ENCODE results near the gene NTN1. TPM values are rescaled to one million over a fixed set of nuclear protein-coding genes. Genes with fewer than 3 reads are reported as not detected.

Gene NTN1
- total RNA-seq, 2 donors from 2014 or later = 99.9 to 167 TPM

- DNase-seq = no peak
- intact Hi-C loops (cut with DNase I) = no loop called here
- no peak for ATAC-seq
Observed at GRCh38 chr17:9212376-9213302, 191.3 kb downstream of the NTN1 start.

GRCh38 chr17:9213303-9213640 is 192.0 kb downstream of the NTN1 start:
- DNase-seq (no peak), ATAC-seq (no peak)
- intact Hi-C loops (cut with DNase I) = no loop called here

GRCh38 chr17:9215465-9215864 is 194.2 kb downstream of the NTN1 start:
- DNase-seq (no peak), ATAC-seq (no peak)
- intact Hi-C loops (cut with DNase I) = no loop called here

GRCh38 chr17:9217151-9218056 is 196.1 kb downstream of the NTN1 start:
- intact Hi-C loops (cut with DNase I) = no loop called here
- peak; percentile 39 to 84 for ATAC-seq
- no peak for DNase-seq

- intact Hi-C loops (cut with DNase I) = no loop called here
- DNase-seq (no peak), ATAC-seq (peak in 1 of 2 donors; percentile 25)
Observed at GRCh38 chr17:9218064-9218635, 196.8 kb downstream of the NTN1 start.

- DNase-seq (peak; percentile 56), ATAC-seq (peak; percentile 4 to 29)
- intact Hi-C loops (cut with DNase I) = no loop called here
Observed at GRCh38 chr17:9218911-9219310, 197.6 kb downstream of the NTN1 start.

- intact Hi-C loops (cut with DNase I) = loop anchor here in 1 of 2 donors (10.0 kb wide), 1 partner anchor 55 kb away; no protein-coding TSS in a partner anchor
- no peak for ATAC-seq
- DNase-seq = no peak
Observed at GRCh38 chr17:9219631-9220397, 198.5 kb downstream of the NTN1 start.

GRCh38 chr17:9220398-9221146 is 199.3 kb downstream of the NTN1 start:
- ATAC-seq (no peak), DNase-seq (no peak)
- intact Hi-C loops (cut with DNase I) = loop anchor here in 1 of 2 donors (10.0 kb wide), 1 partner anchor 54 kb away; no protein-coding TSS in a partner anchor

- DNase-seq (no peak), ATAC-seq (no peak)
- intact Hi-C loops (cut with DNase I) = loop anchor here in 1 of 2 donors (10.0 kb wide), 1 partner anchor 53 kb away; no protein-coding TSS in a partner anchor
Observed at GRCh38 chr17:9221147-9221921, 200.0 kb downstream of the NTN1 start.

- ATAC-seq = no peak
Observed at GRCh38 chr17:9221922-9222180, 200.5 kb downstream of the NTN1 start.

GRCh38 chr17:9223531-9223930 is 202.2 kb downstream of the NTN1 start:
- ATAC-seq (no peak), DNase-seq (peak; percentile 10)
- intact Hi-C loops (cut with DNase I) = loop anchor here in 1 of 2 donors (10.0 kb wide), 1 partner anchor 51 kb away; no protein-coding TSS in a partner anchor

More at GRCh38 chr17:9221922-9222180, 200.5 kb downstream of the NTN1 start:
- intact Hi-C loops (cut with DNase I) = loop anchor here in 1 of 2 donors (10.0 kb wide), 1 partner anchor 53 kb away; no protein-coding TSS in a partner anchor
- no peak for DNase-seq

GRCh38 chr17:9224485-9224884 is 203.2 kb downstream of the NTN1 start:
- ATAC-seq (no peak), DNase-seq (peak; percentile 12)
- intact Hi-C loops (cut with DNase I) = loop anchor here in 1 of 2 donors (10.0 kb wide), 1 partner anchor 50 kb away; no protein-coding TSS in a partner anchor

GRCh38 chr17:9225305-9226101 is 204.2 kb downstream of the NTN1 start:
- intact Hi-C loops (cut with DNase I) = loop anchor here in 1 of 2 donors (10.0 kb wide), 1 partner anchor 49 kb away; no protein-coding TSS in a partner anchor
- ATAC-seq (no peak), DNase-seq (peak; percentile 18)

- ATAC-seq (no peak), DNase-seq (no peak)
- intact Hi-C loops (cut with DNase I) = loop anchor here in 1 of 2 donors (10.0 kb wide), 1 partner anchor 49 kb away; no protein-coding TSS in a partner anchor
Observed at GRCh38 chr17:9226130-9226793, 205.0 kb downstream of the NTN1 start.

GRCh38 chr17:9226794-9227135 is 205.5 kb downstream of the NTN1 start:
- ATAC-seq = no peak
- no peak for DNase-seq
- intact Hi-C loops (cut with DNase I) = loop anchor here in 1 of 2 donors (10.0 kb wide), 1 partner anchor 48 kb away; no protein-coding TSS in a partner anchor

All from left cardiac atrium (tissue), 4 donors.